Fibroblast of upper back skin (primary cell): ENCODE results near the gene BCAT1.

Experiments
- DNase-seq: peaks from one replicate; pipeline ENCODE4 v3.0.0-alpha.2; 2013

BCAT1 gene

DNA sequence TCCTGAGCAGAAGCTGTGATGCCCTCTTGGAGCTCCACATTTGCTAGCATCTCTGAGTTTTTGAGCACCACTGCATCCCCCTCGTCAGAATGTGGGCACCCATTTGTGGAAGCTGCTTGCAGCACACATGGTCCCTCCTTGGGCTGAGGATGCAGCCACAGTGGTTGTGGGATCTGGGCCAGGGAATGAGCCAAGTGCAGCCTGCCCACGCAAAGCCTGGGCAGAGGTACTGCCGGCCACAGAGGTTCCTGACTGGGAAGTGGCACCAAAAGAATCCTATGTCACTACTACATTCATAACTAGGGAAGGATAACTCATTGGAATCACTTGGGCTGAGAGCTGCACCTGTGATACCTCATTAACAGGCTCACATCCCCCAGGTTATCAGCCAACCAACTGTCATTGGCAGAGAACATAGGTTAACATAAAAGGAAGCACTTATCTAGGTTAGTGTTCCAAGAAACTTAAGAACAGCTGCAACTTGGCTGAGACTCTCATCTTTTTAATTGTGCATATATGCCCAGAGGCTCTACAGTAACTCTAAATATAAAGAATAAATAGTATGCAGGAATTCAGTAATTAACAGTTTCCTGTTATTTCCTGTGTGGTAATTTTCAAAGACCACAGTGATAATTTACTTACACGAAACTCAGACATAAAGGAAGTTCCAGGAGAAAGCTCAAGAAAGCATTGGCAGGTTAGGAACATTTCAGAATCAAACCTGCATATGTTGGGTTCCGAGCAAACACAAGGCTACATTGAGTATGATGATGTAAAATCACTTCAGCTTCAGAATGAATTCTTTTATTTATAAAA, 145.3 kb downstream of the BCAT1 start:
- DNase-seq = no peak

DNA sequence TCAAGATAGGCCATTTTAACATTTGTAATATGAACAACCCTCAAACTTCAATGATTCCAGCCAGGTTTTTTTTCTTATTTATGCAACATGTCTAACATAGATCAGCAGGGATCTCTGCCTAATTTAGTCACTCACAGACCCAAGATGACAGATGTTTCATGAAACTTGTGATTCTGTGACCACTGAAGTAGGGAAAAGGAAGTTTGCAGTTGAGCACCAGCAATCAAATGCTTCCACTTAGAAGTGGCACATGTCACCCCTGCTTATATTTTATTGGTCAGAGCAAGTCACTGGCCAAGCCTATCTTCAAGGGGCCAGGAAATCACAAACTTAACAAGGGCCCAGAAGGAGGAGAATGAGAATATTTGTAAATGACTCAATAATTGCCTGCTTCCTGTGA, 150.6 kb downstream of the BCAT1 start:
- DNase-seq = no peak

DNA sequence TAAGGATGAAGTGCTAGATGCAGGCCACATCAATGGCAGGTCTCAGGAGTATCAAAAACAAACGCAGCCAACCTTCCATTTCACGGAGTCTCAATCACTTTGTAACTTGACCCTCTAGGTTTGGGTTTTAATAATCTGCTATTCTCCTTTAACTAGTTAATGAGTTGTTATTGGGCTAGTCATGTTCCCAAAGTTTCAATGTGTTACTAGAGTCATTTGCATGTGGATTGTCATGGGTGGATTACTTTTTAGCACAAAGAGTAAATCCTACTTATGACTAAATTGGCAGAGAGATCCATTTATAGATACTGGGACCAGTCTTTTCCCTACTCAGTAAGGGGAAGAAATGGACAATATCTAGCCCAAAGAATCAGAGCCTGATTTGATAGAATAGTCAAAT, 151.0 kb downstream of the BCAT1 start:
- no peak for DNase-seq

- DNase-seq = no peak
These were observed 152.0 kb downstream of the BCAT1 start for GRCh38 chr12:24796876-24797275.

- DNase-seq = no peak
These were observed 153.1 kb downstream of the BCAT1 start for GRCh38 chr12:24795699-24796347.

DNA sequence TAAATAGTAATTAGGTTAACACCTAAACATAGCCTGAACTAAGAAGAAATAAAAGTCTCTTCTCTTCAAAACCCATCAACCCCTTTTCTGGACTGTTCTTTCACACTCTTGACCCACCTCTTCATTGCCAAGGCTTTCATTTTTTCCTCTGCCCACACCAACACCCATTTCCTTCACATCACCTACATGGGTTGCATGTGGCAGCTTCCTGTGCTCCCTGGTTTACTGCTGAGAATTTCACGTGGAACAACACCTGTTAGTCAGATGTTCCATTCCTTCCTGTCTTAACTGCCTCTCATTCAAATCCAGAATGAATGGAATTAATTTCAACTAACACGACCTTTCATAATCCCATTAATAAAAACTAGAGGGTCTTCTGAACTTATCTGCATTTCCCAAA, 157.3 kb downstream of the BCAT1 start:
- DNase-seq = no peak

GRCh38 chr12:24788886-24789285, 160.0 kb downstream of the BCAT1 start:
- DNase-seq = no peak

DNA sequence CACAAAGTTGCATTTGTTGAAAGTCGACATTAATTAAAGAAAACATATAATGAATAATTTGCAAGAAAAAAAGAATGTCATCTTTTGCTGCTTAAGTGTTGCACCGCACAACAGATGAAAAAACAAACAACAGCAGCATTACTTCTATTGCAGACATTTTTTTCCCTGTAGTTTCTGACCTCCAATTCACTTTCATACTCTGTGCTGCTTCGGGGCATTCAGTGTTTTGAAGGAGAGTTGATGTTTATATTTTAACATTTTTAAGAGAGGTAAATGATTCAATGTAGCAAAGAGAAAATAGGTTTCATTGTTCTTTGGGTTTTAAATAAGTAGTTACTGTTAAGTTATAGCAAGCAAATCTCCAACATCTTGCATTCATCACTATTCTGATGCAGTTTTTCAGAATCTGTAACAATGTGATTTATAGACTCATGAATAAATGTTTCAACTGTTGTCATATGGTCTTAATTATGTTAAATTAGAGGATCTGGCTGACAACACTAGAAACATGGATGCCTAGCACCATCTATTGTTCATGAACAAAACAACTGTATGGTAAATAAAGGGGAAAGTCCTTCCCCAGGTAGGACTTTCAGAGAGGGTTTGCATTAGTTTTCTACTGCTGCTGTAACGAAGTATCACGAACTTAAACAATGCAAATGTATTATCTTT, 168.1 kb downstream of the BCAT1 start:
- peak; percentile 58 for DNase-seq

- DNase-seq = peak; percentile 63
These were observed 170.2 kb downstream of the BCAT1 start for GRCh38 chr12:24778486-24779304.

GRCh38 chr12:24777359-24777758, 171.5 kb downstream of the BCAT1 start:
- DNase-seq = no peak

- peak; percentile 57 for DNase-seq
These were observed 172.0 kb downstream of the BCAT1 start for GRCh38 chr12:24776861-24777260.

- DNase-seq = no peak
These were observed 173.8 kb downstream of the BCAT1 start for GRCh38 chr12:24775073-24775472.

GRCh38 chr12:24773996-24774395, 174.9 kb downstream of the BCAT1 start:
- no peak for DNase-seq

DNA sequence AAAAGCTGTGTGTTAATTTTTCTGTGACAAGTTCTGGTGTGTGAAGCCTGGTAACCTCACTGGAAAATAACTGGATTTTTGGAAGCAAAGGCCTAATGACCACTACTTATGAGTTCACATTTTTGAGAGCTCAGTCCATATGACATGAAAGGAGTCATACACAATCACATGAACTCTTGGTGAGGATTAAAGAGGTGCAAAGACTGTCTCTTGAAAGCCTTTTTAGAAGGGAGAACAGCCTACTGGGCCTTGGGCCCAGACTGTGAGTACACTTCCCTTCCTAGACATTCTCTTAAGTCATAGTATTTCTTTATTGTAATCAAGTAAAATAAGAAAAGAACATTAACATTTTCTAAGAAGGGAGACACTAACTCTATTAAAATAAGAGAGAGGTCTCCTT, 176.1 kb downstream of the BCAT1 start:
- no peak for DNase-seq

DNA sequence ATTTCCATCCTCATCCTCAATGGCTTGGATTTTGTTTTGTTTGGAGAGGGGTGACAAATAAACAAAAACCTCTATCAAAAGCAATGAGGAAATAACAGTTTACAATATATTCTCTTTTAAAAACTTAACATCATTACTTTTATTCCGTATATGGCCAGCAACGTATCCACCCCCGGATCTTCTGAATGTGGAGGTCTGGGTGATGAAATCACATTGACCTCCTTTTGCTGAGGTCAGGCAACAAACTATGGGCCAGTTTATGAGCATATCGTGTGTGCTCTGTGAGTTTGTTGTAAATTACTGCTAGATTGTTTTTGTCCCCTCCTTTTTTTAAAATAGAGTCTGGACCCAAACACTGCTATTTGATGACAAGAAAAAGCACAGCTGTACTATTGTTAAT, 178.1 kb downstream of the BCAT1 start:
- no peak for DNase-seq

DNA sequence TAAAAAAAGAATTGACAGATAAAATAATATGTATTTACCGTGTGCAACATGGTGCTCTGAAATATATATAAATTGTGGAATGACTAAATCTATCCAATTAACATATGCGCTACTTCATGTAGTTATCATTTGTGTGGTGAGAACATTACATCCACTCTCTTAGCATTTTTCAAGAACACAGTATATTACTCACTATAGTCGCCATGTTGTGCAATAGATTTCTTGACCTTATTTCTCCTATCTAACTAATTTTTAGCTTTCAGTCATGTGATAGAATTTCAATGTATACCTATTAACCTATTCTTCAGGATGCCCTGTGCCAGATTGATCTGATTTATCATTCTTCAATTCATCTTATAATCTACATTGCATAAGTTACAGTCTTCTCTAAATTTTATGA, 178.6 kb downstream of the BCAT1 start:
- no peak for DNase-seq

DNA sequence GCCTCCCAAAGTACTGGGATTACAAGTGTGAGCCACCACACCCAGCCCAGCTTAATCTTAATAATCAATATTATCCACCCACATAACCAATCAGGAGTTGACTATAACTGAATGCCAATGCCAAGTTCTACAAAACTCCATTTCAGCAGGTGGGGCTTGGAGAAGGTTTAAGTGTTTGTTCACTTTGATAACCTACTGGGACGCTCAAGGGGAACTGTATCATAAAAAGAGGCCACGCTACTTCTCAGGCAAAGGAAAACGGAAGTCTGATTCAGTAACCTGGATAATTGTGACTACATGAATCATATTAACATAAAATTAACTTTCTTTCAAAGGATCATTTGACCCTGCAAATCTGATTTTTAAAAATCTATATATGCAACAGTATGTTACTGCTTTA, 179.2 kb downstream of the BCAT1 start:
- DNase-seq = no peak

GRCh38 chr12:24768415-24768814, 180.5 kb downstream of the BCAT1 start:
- DNase-seq = no peak

DNA sequence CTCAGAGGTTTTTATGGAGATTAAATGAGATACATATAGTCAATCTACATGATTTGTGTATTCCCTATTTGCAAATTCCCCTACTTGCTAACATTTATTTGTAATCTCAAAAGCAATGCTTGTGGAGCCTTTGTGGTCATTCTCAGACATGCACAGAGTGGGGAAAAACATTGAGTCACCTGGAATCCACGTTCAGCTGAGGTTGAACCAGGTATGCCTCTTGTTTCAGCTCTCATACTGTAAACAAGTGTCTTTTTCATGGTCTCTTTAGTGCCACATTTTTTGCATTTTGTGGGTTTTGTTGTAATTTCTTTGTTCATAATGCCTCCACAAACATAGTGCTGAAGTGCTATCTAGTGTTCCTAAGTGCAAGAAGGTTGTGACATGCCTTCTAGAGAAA, 181.9 kb downstream of the BCAT1 start:
- no peak for DNase-seq

DNA sequence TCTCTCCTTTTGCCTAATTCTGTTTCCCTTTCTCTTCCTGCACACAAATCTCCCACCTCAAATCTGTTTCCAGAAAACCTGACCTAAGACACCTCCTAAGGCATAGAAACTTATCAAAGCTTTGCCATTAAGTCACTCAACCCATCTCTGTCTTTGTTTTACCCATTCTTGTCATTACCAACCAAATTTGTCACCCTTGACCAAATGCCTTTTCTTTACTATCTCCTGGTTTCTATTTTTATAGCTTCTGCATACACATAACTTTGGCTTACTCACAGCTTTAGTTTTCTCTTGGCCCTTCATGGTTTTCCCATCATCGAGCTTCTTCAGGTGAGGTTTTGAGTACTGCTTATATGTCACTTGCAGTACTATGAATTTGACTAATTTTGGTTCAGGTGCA, 184.2 kb downstream of the BCAT1 start:
- DNase-seq = no peak

- no peak for DNase-seq
These were observed 188.1 kb downstream of the BCAT1 start for GRCh38 chr12:24760606-24761378.

GRCh38 chr12:24760162-24760561, 188.7 kb downstream of the BCAT1 start:
- no peak for DNase-seq
